ENCODE results near the gene TMEM179B.

- TF ChIP-seq, protein P1, sequence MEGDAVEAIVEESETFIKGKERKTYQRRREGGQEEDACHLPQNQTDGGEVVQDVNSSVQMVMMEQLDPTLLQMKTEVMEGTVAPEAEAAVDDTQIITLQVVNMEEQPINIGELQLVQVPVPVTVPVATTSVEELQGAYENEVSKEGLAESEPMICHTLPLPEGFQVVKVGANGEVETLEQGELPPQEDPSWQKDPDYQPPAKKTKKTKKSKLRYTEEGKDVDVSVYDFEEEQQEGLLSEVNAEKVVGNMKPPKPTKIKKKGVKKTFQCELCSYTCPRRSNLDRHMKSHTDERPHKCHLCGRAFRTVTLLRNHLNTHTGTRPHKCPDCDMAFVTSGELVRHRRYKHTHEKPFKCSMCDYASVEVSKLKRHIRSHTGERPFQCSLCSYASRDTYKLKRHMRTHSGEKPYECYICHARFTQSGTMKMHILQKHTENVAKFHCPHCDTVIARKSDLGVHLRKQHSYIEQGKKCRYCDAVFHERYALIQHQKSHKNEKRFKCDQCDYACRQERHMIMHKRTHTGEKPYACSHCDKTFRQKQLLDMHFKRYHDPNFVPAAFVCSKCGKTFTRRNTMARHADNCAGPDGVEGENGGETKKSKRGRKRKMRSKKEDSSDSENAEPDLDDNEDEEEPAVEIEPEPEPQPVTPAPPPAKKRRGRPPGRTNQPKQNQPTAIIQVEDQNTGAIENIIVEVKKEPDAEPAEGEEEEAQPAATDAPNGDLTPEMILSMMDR (IDR thresholded peaks at IDR 0.05): no peak
- TF ChIP-seq POLR2A (IDR thresholded peaks at IDR 0.05): no peak
These were observed 13.9 kb downstream of the TMEM179B start for GRCh38 chr11:62801071-62801470.

Data from right lobe of liver (tissue), 4 donors.